Vagina (tissue), 2 donors: ENCODE data around the gene LRRC37A3.

Experiments used
- CTCF ChIP-seq, 3 experiments: fragments of 450-650 bp in 2 of 3; fragments of 200-600 bp in 1 of 3; sonication (generic) in 1 of 3; IDR thresholded peaks; one replicate each; pipeline ENCODE4 v1.5.1; 2017 to 2019; ENCODE audit warnings: antibody characterized with exemption in 3 of 3, mild to moderate bottlenecking in 2 of 3, moderate library complexity in 2 of 3
- POLR2A ChIP-seq, 2 donors: fragments of 450-650 bp; IDR thresholded peaks; one replicate each; pipeline ENCODE4 v1.6.1; 2017; ENCODE audit warnings: antibody characterized with exemption in 2 of 2, mild to moderate bottlenecking in 2 of 2, moderate library complexity in 2 of 2
- POLR2AphosphoS5 ChIP-seq, 2 donors: sonication (generic); formaldehyde crosslinking; IDR thresholded peaks; one replicate each; pipeline ENCODE4 v1.9.0; 2017; ENCODE audit warnings: antibody characterized with exemption in 2 of 2, mild to moderate bottlenecking in 2 of 2, low read depth in 1 of 2; ENCODE audit not compliant: insufficient read depth in 1 of 2

- TF ChIP-seq POLR2A (IDR thresholded peaks at IDR 0.05): no peak
- TF ChIP-seq CTCF (IDR thresholded peaks at IDR 0.05): no peak
- TF ChIP-seq POLR2AphosphoS5 (IDR thresholded peaks at IDR 0.05; ENCODE audit: insufficient read depth in 1 of 2, low read depth in 1 of 2): no peak
Measured at GRCh38 chr17:64951877-64952276, 32.6 kb upstream of the LRRC37A3 start.
